K562 (cell line): ENCODE results near the gene SART3. TPM values are rescaled to one million over a fixed set of nuclear protein-coding genes. Genes with fewer than 3 reads are reported as not detected.

ENCODE experiments used
- ATF3 ChIP-seq, 2 experiments: fragments of 450-650 bp in 1 of 2; sonication (generic) in 1 of 2; formaldehyde crosslinking in 1 of 2; IDR thresholded peaks in 1 of 2; conservative IDR thresholded peaks in 1 of 2; 2 replicates each; pipeline versions ENCODE4 v1.6.1 to v1.8.1; 2016 to 2023; ENCODE audit warnings: mild to moderate bottlenecking in 2 of 2, moderate library complexity in 2 of 2, inconsistent platforms in 1 of 2, missing genetic modification reagents in 1 of 2
- BMI1 ChIP-seq: fragments of 150-350 bp; IDR thresholded peaks from 2 replicates; pipeline ENCODE4 v1.6.1; 2014; ENCODE audit warnings: low read length
- CEBPZ ChIP-seq: fragments of 150-350 bp; IDR thresholded peaks from 2 replicates; pipeline ENCODE4 v1.6.1; 2014; ENCODE audit warnings: low read depth, mild to moderate bottlenecking, low read length, borderline replicate concordance
- CREB5 ChIP-seq: fragments of 250-450 bp; sonication (Bioruptor Pico); IDR thresholded peaks from 2 replicates; pipeline ENCODE4 v1.5.0; 2020; ENCODE audit warnings: mild to moderate bottlenecking
- CTBP1 ChIP-seq: fragments of 450-650 bp; IDR thresholded peaks from 2 replicates; pipeline ENCODE4 v1.6.1; 2016; ENCODE audit warnings: borderline replicate concordance
- E2F6 ChIP-seq, 2 experiments: IDR thresholded peaks; 2 replicates each; pipeline ENCODE4 v1.6.1; 2011; ENCODE audit warnings: borderline replicate concordance in 1 of 2, control low read depth in 1 of 2, low read depth in 1 of 2, low read length in 1 of 2, mild to moderate bottlenecking in 1 of 2, mixed read lengths in 1 of 2, moderate library complexity in 1 of 2; ENCODE audit not compliant: insufficient read depth in 1 of 2, insufficient read length in 1 of 2, poor library complexity in 1 of 2, severe bottlenecking in 1 of 2; ENCODE audit errors: extremely low read depth in 1 of 2
- FOXA1 ChIP-seq: fragments of 450-650 bp; IDR thresholded peaks from 2 replicates; pipeline ENCODE4 v1.6.1; 2016; ENCODE audit warnings: mild to moderate bottlenecking, borderline replicate concordance
- HMGN3 ChIP-seq: IDR thresholded peaks from 2 replicates; pipeline ENCODE4 v1.6.1; 2011; ENCODE audit warnings: borderline replicate concordance, low read depth, mild to moderate bottlenecking, mixed read lengths, low read length; ENCODE audit not compliant: insufficient read length; ENCODE audit errors: extremely low read depth
- KDM1A ChIP-seq, 2 experiments: fragments of 450-650 bp; IDR thresholded peaks; 2 replicates each; pipeline ENCODE4 v1.6.1; 2016; ENCODE audit warnings: mild to moderate bottlenecking in 2 of 2
- NCOR1 ChIP-seq: fragments of 450-650 bp; IDR thresholded peaks from 2 replicates; pipeline ENCODE4 v1.6.1; 2016; ENCODE audit warnings: mild to moderate bottlenecking, moderate library complexity
- PYGO2 ChIP-seq: fragments of 450-650 bp; IDR thresholded peaks from 2 replicates; pipeline ENCODE4 v1.6.1; 2016; ENCODE audit warnings: mild to moderate bottlenecking, missing genetic modification characterization, moderate library complexity, missing compliant biosample characterization
- RBFOX2 ChIP-seq: fragments of 200-400 bp; formaldehyde crosslinking; IDR thresholded peaks from 2 replicates; pipeline ENCODE4 v1.6.1; 2017; ENCODE audit warnings: low read depth, mild to moderate bottlenecking, low read length, moderate library complexity
- RBM25 ChIP-seq: fragments of 200-400 bp; formaldehyde crosslinking; IDR thresholded peaks from 2 replicates; pipeline ENCODE4 v1.6.1; 2018; ENCODE audit warnings: low read length, low read depth, moderate library complexity; ENCODE audit not compliant: severe bottlenecking
- SLC30A9 ChIP-seq: fragments of 250-450 bp; sonication (Bioruptor Pico); IDR thresholded peaks from 2 replicates; pipeline ENCODE4 v1.8.0; 2022; ENCODE audit warnings: mild to moderate bottlenecking, moderate library complexity
- SMAD3 ChIP-seq: fragments of 450-650 bp; formaldehyde crosslinking; conservative IDR thresholded peaks from 2 replicates; pipeline ENCODE4 v1.4.0; 2020; ENCODE audit warnings: mild to moderate bottlenecking
- SRSF9 ChIP-seq: fragments of 200-400 bp; formaldehyde crosslinking; IDR thresholded peaks from 2 replicates; pipeline ENCODE4 v1.6.1; 2017; ENCODE audit warnings: low read depth, low read length, borderline replicate concordance
- ZKSCAN3 ChIP-seq: fragments of 250-450 bp; sonication (Bioruptor Pico); IDR thresholded peaks from 2 replicates; pipeline ENCODE4 v1.4.0; 2020
- ZNF280B ChIP-seq: fragments of 250-450 bp; sonication (Bioruptor Pico); IDR thresholded peaks from 2 replicates; pipeline ENCODE4 v1.5.1; 2021; ENCODE audit warnings: mild to moderate bottlenecking
- polyA plus RNA-seq, 8 experiments: library from polyadenylated mRNA; depleted of rRNA in 4 of 8; stranded (reverse) in 5 of 8; unstranded in 3 of 8; fragments of >200 nt; fragmentation: Nextera tagmentation in 2 of 8; fragmentation: Illumina TruSeq in 1 of 8; extraction: Ambion mirVana in 2 of 8; extraction: Trizol in 1 of 8; gene quantifications; 2 replicates each; pipeline versions ENCODE4 v1.2.1 to v1.2.3, GENCODE V29; 2011 to 2014; ENCODE audit warnings: inconsistent platforms in 1 of 8, missing spikeins in 1 of 8
- total RNA-seq, 7 experiments: library from RNA; depleted of rRNA in 6 of 7; stranded (reverse); fragments of >200 nt in 6 of 7; fragmentation: Illumina TruSeq in 2 of 7; extraction: Trizol in 2 of 7; gene quantifications; 2 replicates each; pipeline versions ENCODE4 v1.2.1 to v1.2.3, GENCODE V29; 2011 to 2021; ENCODE audit warnings: low replicate concordance in 1 of 7

Gene SART3
- total and polyA plus RNA-seq, 9 of the 15 experiments (the other 6 are each of a cell fraction or from before 2014, with no cell fraction given), result 8.9 to 167 (median 56.7) TPM

- TF ChIP-seq ZNF280B (no peak), FOXA1 (no peak), CTBP1 (no peak), HMGN3 (no peak), RBFOX2 (no peak), E2F6 (IDR thresholded peaks at IDR 0.05; ENCODE audit: borderline replicate concordance in 1 of 2, extremely low read depth in 1 of 2, insufficient read depth in 1 of 2, insufficient read length in 1 of 2, low read depth in 1 of 2, low read length in 1 of 2, poor library complexity in 1 of 2, severe bottlenecking in 1 of 2) (no peak), SRSF9 (no peak), SLC30A9 (no peak), KDM1A (IDR thresholded peaks at IDR 0.05) (peak; percentile 42 to 56; a peak in 2 of 4 replicates), SMAD3 (no peak), CREB5 (CRISPR knock-in tag) (no peak), PYGO2 (tag) (no peak), RBM25 (peak; percentile 89), NCOR1 (no peak), BMI1 (no peak), ATF3 (IDR thresholded peaks at IDR 0.05) (no peak), ATF3 (CRISPR knock-in tag; conservative IDR thresholded peaks at IDR 0.05) (no peak), ZKSCAN3 (CRISPR knock-in tag) (no peak), CEBPZ (no peak)
Observed at GRCh38 chr12:108592033-108592909, 31.3 kb upstream of the SART3 start (continued).
